ENCODE measurements around the gene GRID2IP.
"Not testable (repeated sequence)": the region's sequence is repeated elsewhere in the genome, so short reads cannot be mapped to it uniquely, and the experiment has no call there.

Gene GRID2IP

DNA sequence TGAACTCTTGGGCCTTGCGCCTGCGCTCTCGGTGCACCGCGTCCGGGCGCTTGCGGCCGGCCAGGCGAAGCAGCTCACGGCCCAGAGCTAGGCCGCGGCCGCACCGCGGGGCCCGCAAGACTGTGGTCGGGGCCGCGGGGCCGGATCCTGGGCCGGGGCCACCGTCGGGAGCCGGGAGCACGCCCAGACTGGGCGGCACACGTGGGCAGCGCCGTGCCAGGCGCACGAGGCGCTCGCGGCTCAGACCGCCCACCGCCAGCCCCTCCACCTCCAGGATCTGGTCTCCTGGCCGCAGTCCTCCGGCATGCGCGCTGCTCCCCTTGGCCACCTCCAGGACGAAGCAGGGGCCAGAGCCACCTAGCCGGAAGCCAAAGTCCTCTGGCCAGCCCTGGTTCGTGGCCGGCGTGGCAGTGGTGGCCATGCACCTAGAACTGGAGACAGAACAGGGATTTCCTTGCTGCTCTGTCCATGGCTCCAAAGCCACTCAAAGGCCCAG is at the start of gene GRID2IP:
Gene GRID2IP (minus strand): TSS at position 446 of the 496 bp plus-strand sequence. CDS start 25 bp downstream, at position 421.
- DNase-seq (ENCODE audit: low spot score), result no peak

DNA sequence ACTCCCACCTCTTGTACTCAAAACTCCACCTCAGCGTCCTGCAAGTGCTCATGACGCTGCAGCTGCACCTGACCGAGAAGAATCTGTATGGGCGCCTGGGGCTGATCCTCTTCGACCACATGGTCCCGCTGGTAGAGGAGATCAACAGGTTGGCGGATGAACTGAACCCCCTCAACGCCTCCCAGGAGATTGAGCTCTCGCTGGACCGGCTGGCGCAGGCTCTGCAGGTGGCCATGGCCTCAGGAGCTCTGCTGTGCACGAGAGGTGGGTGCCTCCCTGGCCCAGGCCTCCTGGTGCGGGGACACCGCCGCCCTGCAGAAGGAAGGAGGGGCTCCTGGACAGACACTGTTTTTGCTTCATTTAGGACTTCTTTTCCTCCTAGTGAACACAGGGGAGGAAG is 48.8 kb upstream of the GRID2IP start:
- no peak for DNase-seq (ENCODE audit: low spot score)

DNA sequence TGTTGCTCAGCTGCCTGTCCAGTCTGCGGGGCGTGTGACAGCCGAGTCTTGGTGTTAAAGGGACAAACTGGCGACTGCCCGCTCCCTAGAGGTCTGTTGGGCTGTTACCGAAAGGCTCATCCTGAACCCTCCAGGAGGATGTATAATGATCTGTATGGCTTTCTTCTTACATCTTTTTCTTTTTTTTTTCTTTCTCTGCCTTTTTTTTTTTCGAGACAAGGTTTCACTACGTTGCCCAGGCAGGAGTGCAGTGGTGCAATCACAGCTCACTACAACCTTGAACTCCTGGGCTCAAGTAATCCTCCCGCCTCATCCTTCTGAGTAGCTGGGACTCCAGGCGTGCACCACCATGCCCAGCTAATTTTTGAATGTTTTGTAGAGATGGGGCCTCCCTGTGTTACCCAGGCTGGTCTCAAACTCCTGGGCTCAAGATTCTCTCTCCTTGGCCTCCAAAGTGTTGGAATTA is 39.4 kb upstream of the GRID2IP start:
- peak; percentile 38 for DNase-seq (ENCODE audit: low spot score)

GRCh38 chr7:6589829-6590644 is 38.8 kb upstream of the GRID2IP start, which contains the start of gene INTS15:
Gene INTS15, plus strand, starts transcription at chr7:6590021. Its CDS starts 263 bp downstream, at chr7:6590284.
- DNase-seq (ENCODE audit: low spot score), result peak; percentile 54

DNA sequence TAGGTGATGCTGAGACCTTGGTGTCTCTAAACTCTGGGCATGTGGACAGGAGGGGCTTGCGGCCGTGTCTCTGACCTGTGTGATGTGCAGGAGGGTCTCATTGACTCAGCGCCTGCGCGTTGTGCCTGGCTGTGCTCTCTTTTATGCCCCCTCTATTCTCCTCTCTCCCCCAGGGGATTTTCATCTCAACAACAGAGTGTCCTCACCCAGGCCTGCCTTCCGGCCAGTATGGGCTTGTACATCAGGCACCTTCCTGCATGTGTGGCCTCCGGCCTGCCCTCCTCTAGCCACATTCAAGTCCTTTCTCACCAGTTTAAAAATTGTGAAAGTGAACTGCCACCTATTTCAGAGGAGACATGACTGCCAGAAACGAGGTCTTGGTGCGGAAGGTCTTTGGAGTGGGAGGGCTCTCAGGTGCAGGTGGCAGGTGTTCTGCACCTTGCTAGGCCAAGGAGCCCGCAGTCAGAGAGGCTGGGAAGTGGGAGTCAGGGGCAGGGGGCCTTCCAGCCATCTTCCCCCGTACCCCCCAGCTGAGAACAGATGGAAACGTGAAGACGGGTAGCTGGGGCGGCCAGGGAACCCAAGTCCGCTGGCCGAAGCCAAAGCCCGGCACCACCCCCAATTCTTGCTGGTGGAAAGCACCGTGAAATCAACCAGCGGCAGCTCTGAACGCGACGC is 38.0 kb upstream of the GRID2IP start:
- no peak for DNase-seq (ENCODE audit: low spot score)

DNA sequence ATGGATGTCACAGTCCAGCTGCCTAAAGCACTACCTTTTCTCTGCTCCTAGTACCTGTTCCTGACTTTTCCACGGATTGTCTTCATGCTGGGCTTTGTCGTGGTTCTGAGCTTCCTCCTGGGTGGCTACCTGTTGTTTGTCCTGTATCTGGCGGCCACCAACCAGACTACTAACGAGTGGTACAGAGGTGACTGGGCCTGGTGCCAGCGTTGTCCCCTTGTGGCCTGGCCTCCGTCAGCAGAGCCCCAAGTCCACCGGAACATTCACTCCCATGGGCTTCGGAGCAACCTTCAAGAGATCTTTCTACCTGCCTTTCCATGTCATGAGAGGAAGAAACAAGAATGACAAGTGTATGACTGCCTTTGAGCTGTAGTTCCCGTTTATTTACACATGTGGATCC is 37.3 kb upstream of the GRID2IP start:
- no peak for DNase-seq (ENCODE audit: low spot score)

- not testable (repeated sequence) for DNase-seq (ENCODE audit: low spot score)
Observed at GRCh38 chr7:6585746-6586432, 34.6 kb upstream of the GRID2IP start.

GRCh38 chr7:6579446-6579845 is 28.2 kb upstream of the GRID2IP start:
- no peak for DNase-seq (ENCODE audit: low spot score)

DNA sequence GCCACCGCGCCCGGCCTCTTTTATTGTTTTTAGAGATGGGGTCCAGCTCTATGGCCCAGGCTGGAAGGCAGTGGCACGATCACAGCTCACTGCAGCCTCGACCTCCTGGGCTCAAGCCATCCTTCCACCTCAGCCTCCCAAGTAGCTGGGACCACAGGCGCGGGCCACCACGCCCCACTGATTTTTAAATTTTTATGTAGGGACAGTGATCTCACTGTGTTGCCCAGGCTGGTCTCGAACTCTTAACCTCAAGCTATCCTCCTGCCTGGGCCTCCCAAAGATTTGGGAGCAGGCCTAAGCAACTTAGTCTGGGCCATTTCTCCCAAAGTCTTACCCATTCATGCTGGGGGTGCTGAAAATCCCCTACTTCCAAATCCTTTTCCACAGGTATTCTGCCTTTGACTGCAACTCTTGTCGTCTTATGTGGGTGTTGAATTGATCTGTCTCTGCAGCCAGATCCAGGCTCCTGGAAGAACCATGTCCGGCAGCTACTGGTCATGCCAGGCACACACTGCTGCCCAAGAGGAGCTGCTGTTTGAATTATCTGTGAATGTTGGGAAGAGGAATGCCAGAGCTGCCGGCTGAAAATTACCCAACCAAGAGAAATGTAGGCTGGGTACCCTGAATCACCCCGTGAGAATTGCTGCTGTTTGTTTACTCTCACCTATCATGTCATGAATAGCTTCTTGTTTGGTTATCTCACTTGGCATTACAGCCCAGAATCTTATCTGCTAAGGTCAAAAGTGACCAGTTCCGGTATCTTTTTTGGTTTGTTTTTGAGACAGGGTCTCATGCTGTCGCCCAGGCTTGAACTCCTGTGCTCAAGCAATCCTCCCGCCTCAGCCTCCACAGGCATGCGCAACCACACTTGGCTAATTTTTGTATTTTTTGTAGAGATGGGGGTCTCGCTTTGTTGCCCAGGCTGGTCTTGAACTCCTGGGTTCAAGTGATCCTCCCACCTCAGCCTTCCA is 27.1 kb upstream of the GRID2IP start:
- no peak for DNase-seq (ENCODE audit: low spot score)

GRCh38 chr7:6577369-6578113 is 26.3 kb upstream of the GRID2IP start, which contains the start of gene ZDHHC4:
Gene ZDHHC4, plus strand, starts transcription at chr7:6577454. Its CDS starts 3,108 bp downstream, at chr7:6580562.
- peak; percentile 81 for DNase-seq (ENCODE audit: low spot score)

DNA sequence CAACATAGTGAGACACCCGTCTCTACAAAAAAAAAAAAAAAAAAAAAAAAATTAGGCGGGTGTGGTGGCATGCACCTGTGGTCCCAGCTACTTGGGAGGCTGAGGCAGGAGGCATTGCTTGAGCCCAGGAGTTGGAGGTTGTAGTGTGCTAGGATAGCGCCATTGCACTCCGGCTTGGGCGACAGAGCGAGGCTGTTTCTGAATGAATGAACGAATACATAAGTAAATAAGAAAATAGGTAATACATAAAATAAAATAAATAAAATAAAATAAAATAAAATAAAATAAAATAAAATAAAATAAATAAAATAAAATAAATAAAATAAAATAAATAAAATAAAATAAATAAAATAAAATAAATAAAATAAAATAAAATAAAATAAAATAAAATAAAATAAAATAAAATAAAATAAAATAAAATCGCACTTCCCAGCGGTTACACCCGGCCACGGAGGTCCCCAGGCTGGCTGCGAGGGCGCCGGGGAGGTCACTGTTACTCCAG is 25.7 kb upstream of the GRID2IP start:
- not testable (repeated sequence) for DNase-seq (ENCODE audit: low spot score)

DNA sequence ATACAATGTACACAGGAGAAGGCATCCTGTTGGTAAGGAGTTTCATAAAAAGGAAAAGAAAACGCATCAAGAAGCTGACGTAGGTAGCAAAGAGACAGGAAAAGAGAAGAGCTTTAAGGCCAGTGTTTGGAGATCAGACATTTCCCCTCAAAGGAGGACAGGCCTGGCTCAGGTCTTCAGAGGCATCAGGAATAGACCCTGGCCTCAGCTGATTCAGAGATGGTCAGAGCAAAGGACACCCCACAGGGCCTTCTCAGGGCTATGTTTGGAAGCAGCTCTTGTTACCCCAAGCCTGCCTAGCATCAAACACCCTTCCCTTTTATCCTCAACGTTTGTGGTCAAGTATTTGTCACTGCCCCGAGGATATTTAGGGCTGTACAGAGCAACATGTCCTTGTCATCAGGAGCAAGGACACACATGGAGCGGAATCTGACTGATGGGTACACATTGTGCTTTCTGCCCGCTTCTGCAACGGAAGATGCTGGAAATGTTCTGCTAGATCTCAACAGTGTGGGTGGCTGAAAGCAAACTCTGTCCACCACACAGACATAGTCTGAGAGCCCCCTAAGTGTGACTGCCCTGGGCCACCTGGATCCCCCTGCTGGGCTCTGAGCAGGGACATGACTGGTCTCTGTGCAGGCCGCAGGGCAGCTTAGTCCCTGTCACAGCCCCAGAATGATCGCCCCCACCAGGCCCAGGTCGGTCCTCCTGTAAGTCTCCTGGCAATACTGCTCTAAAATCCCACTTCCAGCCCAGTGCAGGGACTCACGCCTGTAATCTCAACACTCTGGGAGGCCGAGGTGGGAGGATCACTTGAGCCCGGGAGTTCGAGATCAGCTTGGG is 25.0 kb upstream of the GRID2IP start:
- DNase-seq (ENCODE audit: low spot score), result no peak

GRCh38 chr7:6575281-6576023 is 24.2 kb upstream of the GRID2IP start:
- DNase-seq (ENCODE audit: low spot score), result no peak

GRCh38 chr7:6571160-6571779 is 20.0 kb upstream of the GRID2IP start:
- DNase-seq (ENCODE audit: low spot score), result no peak

DNA sequence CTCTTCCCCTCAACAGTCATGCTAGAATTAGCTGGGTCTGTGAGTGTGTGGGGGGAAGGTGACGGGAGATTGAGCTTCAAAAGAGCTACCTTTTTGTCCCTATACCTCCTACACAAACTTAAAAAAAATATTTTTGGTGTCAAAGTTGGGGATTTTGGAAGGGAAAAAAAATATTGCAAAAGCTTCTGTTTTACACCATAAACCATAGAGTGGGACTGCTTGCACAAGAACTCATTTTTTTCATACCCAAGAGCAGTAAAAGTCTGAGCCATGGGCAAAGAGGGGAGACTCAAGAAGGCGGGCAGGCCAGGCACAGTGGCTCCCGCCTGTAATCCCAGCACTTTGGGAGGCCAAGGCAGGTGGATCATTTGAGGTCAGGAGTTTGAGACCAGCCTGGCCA is 16.6 kb upstream of the GRID2IP start:
- no peak for DNase-seq (ENCODE audit: low spot score)

GRCh38 chr7:6565655-6566054 is 14.4 kb upstream of the GRID2IP start:
- DNase-seq (ENCODE audit: low spot score), result no peak

GRCh38 chr7:6563936-6564770 is 12.9 kb upstream of the GRID2IP start:
- DNase-seq (ENCODE audit: low spot score), result peak; percentile 94
